OCI-LY1 (cell line): ENCODE results near the gene TMEM107.

Experiments used
- CTCF ChIP-seq: fragments of 200-600 bp; sonication (generic), shearing (Covaris generic); IDR thresholded peaks from 2 replicates; pipeline ENCODE4 v1.5.1; 2017; ENCODE audit warnings: mild to moderate bottlenecking, antibody characterized with exemption, low read length, moderate library complexity, mixed read lengths
- EZH2 ChIP-seq: fragments of 200-600 bp; sonication (generic), shearing (Covaris generic); IDR thresholded peaks from 2 replicates; pipeline ENCODE4 v1.8.0; 2017; ENCODE audit warnings: borderline replicate concordance, mixed run types, mild to moderate bottlenecking, antibody characterized with exemption, low read length, moderate library complexity, mixed read lengths

- TF ChIP-seq CTCF (no peak), EZH2 (no peak)
Measured at GRCh38 chr17:8175795-8176196, 384 bp downstream of the TMEM107 start.
